Measurements from ENCODE around the gene C12orf57. TPM values are rescaled to one million over a fixed set of nuclear protein-coding genes. Genes with fewer than 3 reads are reported as not detected.

C12orf57 gene
- total and polyA plus RNA-seq, 8 donors, result 86.8 to 314 (median 105) TPM

DNA sequence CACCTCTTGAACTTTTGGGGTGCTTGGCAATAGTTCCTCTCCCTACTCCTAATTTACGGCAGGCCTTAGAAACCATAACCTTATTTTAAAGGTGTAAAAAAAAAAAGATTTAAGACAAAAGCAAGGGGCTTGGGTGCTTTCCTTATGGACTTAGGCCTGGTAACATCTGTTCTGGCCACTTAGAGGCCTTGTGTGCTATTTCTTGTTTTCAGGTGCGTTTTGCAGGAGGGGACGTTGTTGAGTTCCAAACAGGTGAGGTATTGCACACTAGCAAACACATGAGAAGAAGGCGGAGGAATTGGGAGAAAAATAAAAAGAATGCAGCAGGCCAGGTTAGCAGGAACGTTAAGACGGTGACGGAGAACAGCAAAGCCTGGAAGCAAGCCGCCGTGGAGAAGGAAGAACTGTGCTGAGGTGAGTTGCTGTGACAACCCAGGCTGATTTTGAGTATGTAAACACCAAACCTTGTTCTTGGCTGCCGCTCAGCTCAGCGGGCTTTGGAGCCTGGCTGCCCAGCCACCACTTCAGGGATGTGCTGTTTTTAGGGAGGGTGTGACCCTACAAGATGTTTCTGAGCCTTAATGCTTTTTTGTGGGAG, 44.2 kb downstream of the C12orf57 start:
- no peaks in the 10 kb centered on the region for H3K27me3 ChIP-seq
- H3K4me3 ChIP-seq, result peak overlapping the region in 2 of 4 donors; percentile 3 to 4
- WGBS, 2 donors, result 21 to 32% methylated on average over 11 of the region's 11 CpGs
- H3K27ac ChIP-seq, result peak overlapping the region; percentile 61 to 82 (median 78)
- no peaks in the 10 kb centered on the region for H3K36me3 ChIP-seq
- peak; percentile 96 to 99 (median 98) for ATAC-seq
- intact Hi-C loops (cut with DNase I), result no loop called here
- DNase-seq, result peak; percentile 72 to 87 (median 80)
- FAIRE-seq, result no peak
- TF ChIP-seq CTCF (IDR thresholded peaks at IDR 0.05), result no peak
- H3K9me3 ChIP-seq, result no peaks in the 10 kb centered on the region
- H3K4me1 ChIP-seq, result peaks cover 16 to 22% (median 21%) of the 10 kb centered on the region in 3 donors

Small RNAs within 50 kb of the gene (microRNA-seq; reads per million reads assigned to microRNA genes)
- gene MIR141 (4,196 to 8,906 reads per million in 2 donors), gene MIR200C (38,233 to 90,951 reads per million in 2 donors)

Other genes with a start within 250 kb of the C12orf57 start
- gene PIANP, start 243.2 kb upstream of the C12orf57 start, total RNA-seq, result under 1 TPM in 5 of 6 donors, not detected in 1; 0.12 to 0.34 (median 0.20) TPM
- 1 to 10 TPM; 1.4 to 2.7 TPM for gene PIANP, start 243.2 kb upstream of the C12orf57 start, polyA plus RNA-seq
- 10 to 100 TPM; 14.2 to 31.0 (median 23.8) TPM for gene COPS7A, start 220.0 kb upstream of the C12orf57 start, total RNA-seq
- 10 to 100 TPM; 29.5 to 39.6 TPM for gene COPS7A, start 220.0 kb upstream of the C12orf57 start, polyA plus RNA-seq
- gene MLF2, start 190.9 kb upstream of the C12orf57 start, total RNA-seq, result 10 to 100 TPM; 38.5 to 63.0 (median 54.0) TPM
- 100 to 1,000 TPM in 1 of 2 donors, 10 to 100 TPM in 1; 74.7 to 111 TPM for gene MLF2, start 190.9 kb upstream of the C12orf57 start, polyA plus RNA-seq
- gene PTMS, start 177.7 kb upstream of the C12orf57 start, total RNA-seq, result 100 to 1,000 TPM in 1 of 6 donors, 10 to 100 TPM in 5; 41.0 to 117 (median 58.3) TPM
- 100 to 1,000 TPM; 128 to 276 TPM for gene PTMS, start 177.7 kb upstream of the C12orf57 start, polyA plus RNA-seq
- gene LAG3, start 171.5 kb upstream of the C12orf57 start, total RNA-seq, result under 1 TPM in 5 of 6 donors, not detected in 1; 0.15 to 0.32 (median 0.19) TPM
- gene LAG3, start 171.5 kb upstream of the C12orf57 start, polyA plus RNA-seq, result under 1 TPM; 0.70 to 0.91 TPM
- gene CD4, start 154.5 kb upstream of the C12orf57 start, total RNA-seq, result 10 to 100 TPM in 1 of 6 donors, 1 to 10 TPM in 5; 1.2 to 19.9 (median 4.0) TPM
- 1 to 10 TPM; 1.2 to 2.0 TPM for gene CD4, start 154.5 kb upstream of the C12orf57 start, polyA plus RNA-seq
- gene GPR162, start 122.2 kb upstream of the C12orf57 start, total RNA-seq, result 1 to 10 TPM in 2 of 6 donors, under 1 TPM in 4; 0.41 to 4.9 (median 0.85) TPM
- gene GPR162, start 122.2 kb upstream of the C12orf57 start, polyA plus RNA-seq, result 1 to 10 TPM; 5.2 to 8.8 TPM
- 10 to 100 TPM in 2 of 6 donors, 1 to 10 TPM in 4; 5.6 to 17.3 (median 9.2) TPM for gene P3H3, start 115.6 kb upstream of the C12orf57 start, total RNA-seq
- gene P3H3, start 115.6 kb upstream of the C12orf57 start, polyA plus RNA-seq, result 10 to 100 TPM; 21.6 to 32.8 TPM
- gene GNB3, start 103.1 kb upstream of the C12orf57 start, total RNA-seq, result 1 to 10 TPM in 5 of 6 donors, under 1 TPM in 1; 0.89 to 2.7 (median 1.5) TPM
- 10 to 100 TPM in 1 of 2 donors, 1 to 10 TPM in 1; 6.2 to 12.6 TPM for gene GNB3, start 103.1 kb upstream of the C12orf57 start, polyA plus RNA-seq
- gene CDCA3, start 92.7 kb upstream of the C12orf57 start, total RNA-seq, result 1 to 10 TPM in 1 of 6 donors, under 1 TPM in 5; 0.08 to 1.1 (median 0.56) TPM
- gene CDCA3, start 92.7 kb upstream of the C12orf57 start, polyA plus RNA-seq, result 1 to 10 TPM in 1 of 2 donors, under 1 TPM in 1; 0.80 to 1.2 TPM
- 10 to 100 TPM; 17.8 to 38.4 (median 29.2) TPM for gene USP5, start 91.9 kb upstream of the C12orf57 start, total RNA-seq
- gene USP5, start 91.9 kb upstream of the C12orf57 start, polyA plus RNA-seq, result 10 to 100 TPM; 18.3 to 25.2 TPM
- 100 to 1,000 TPM in 4 of 6 donors, 10 to 100 TPM in 2; 88.5 to 211 (median 128) TPM for gene TPI1, start 76.5 kb upstream of the C12orf57 start, total RNA-seq
- 100 to 1,000 TPM in 1 of 2 donors, 10 to 100 TPM in 1; 93.1 to 247 TPM for gene TPI1, start 76.5 kb upstream of the C12orf57 start, polyA plus RNA-seq
- 1 to 10 TPM; 3.1 to 5.2 (median 4.4) TPM for gene SPSB2, start 70.7 kb upstream of the C12orf57 start, total RNA-seq
- gene SPSB2, start 70.7 kb upstream of the C12orf57 start, polyA plus RNA-seq, result 10 to 100 TPM; 10.6 to 12.5 TPM
- gene LRRC23, start 39.2 kb upstream of the C12orf57 start, total RNA-seq, result 1 to 10 TPM; 1.7 to 5.2 (median 3.4) TPM
- gene LRRC23, start 39.2 kb upstream of the C12orf57 start, polyA plus RNA-seq, result 10 to 100 TPM in 1 of 2 donors, 1 to 10 TPM in 1; 8.8 to 13.0 TPM
- gene ENO2, start 29.4 kb upstream of the C12orf57 start, total RNA-seq, result 1 to 10 TPM; 2.3 to 8.0 (median 4.5) TPM
- gene ENO2, start 29.4 kb upstream of the C12orf57 start, polyA plus RNA-seq, result 10 to 100 TPM; 12.7 to 53.6 TPM
- 10 to 100 TPM; 30.9 to 54.5 (median 36.2) TPM for gene ATN1, start 16.1 kb upstream of the C12orf57 start, total RNA-seq
- 100 to 1,000 TPM; 110 to 113 TPM for gene ATN1, start 16.1 kb upstream of the C12orf57 start, polyA plus RNA-seq
- gene RNU7-1, start 206 bp upstream of the C12orf57 start, total RNA-seq, result not detected
- gene RNU7-1, start 206 bp upstream of the C12orf57 start, polyA plus RNA-seq, result not detected
- 10 to 100 TPM; 13.3 to 37.9 (median 17.8) TPM for gene PTPN6, start 7.3 kb downstream of the C12orf57 start, total RNA-seq
- 10 to 100 TPM; 48.7 to 53.1 TPM for gene PTPN6, start 7.3 kb downstream of the C12orf57 start, polyA plus RNA-seq
- gene PHB2, start 26.6 kb downstream of the C12orf57 start, total RNA-seq, result 100 to 1,000 TPM in 3 of 6 donors, 10 to 100 TPM in 3; 79.7 to 139 (median 101) TPM
- gene PHB2, start 26.6 kb downstream of the C12orf57 start, polyA plus RNA-seq, result 10 to 100 TPM; 74.7 to 91.9 TPM
- gene EMG1, start 26.9 kb downstream of the C12orf57 start, total RNA-seq, result 10 to 100 TPM in 5 of 6 donors, 1 to 10 TPM in 1; 8.9 to 20.2 (median 17.0) TPM
- 10 to 100 TPM in 1 of 2 donors, 1 to 10 TPM in 1; 9.4 to 12.9 TPM for gene EMG1, start 26.9 kb downstream of the C12orf57 start, polyA plus RNA-seq
- gene LPCAT3, start 74.5 kb downstream of the C12orf57 start, total RNA-seq, result 10 to 100 TPM; 22.4 to 36.5 (median 32.4) TPM
- gene LPCAT3, start 74.5 kb downstream of the C12orf57 start, polyA plus RNA-seq, result 10 to 100 TPM; 23.0 to 32.6 TPM
- 100 to 1,000 TPM in 1 of 6 donors, 10 to 100 TPM in 5; 20.4 to 162 (median 58.8) TPM for gene C1S, start 116.7 kb downstream of the C12orf57 start, total RNA-seq
- 10 to 100 TPM; 36.5 to 47.2 TPM for gene C1S, start 116.7 kb downstream of the C12orf57 start, polyA plus RNA-seq
- gene C1R, start 148.4 kb downstream of the C12orf57 start, total RNA-seq, result 100 to 1,000 TPM in 2 of 6 donors, 10 to 100 TPM in 4; 20.2 to 212 (median 66.8) TPM
- 10 to 100 TPM; 54.9 to 66.1 TPM for gene C1R, start 148.4 kb downstream of the C12orf57 start, polyA plus RNA-seq
- 10 to 100 TPM; 36.8 to 57.7 (median 44.7) TPM for gene C1RL, start 165.2 kb downstream of the C12orf57 start, total RNA-seq
- 10 to 100 TPM; 36.5 to 60.5 TPM for gene C1RL, start 165.2 kb downstream of the C12orf57 start, polyA plus RNA-seq
- gene RBP5, start 184.9 kb downstream of the C12orf57 start, total RNA-seq, result 1 to 10 TPM in 5 of 6 donors, under 1 TPM in 1; 0.73 to 3.2 (median 2.2) TPM
- 1 to 10 TPM; 3.9 to 7.8 TPM for gene RBP5, start 184.9 kb downstream of the C12orf57 start, polyA plus RNA-seq
- gene CLSTN3, start 186.3 kb downstream of the C12orf57 start, total RNA-seq, result 10 to 100 TPM in 5 of 6 donors, 1 to 10 TPM in 1; 7.8 to 26.2 (median 13.1) TPM
- gene CLSTN3, start 186.3 kb downstream of the C12orf57 start, polyA plus RNA-seq, result 10 to 100 TPM; 21.6 to 25.8 TPM
- 10 to 100 TPM; 25.7 to 37.7 (median 34.1) TPM for gene PEX5, start 245.7 kb downstream of the C12orf57 start, total RNA-seq
- gene PEX5, start 245.7 kb downstream of the C12orf57 start, polyA plus RNA-seq, result 10 to 100 TPM; 14.9 to 21.6 TPM